Adrenal gland (tissue), 5 donors: ENCODE results near the gene ZNG1B.
"Not testable (repeated sequence)": the region's sequence is repeated elsewhere in the genome, so short reads cannot be mapped to it uniquely, and the experiment has no call there.

Experiments used
- POLR2A ChIP-seq, 2 donors: fragments of 450-650 bp; IDR thresholded peaks; one replicate each; pipeline ENCODE4 v1.6.1; 2017; ENCODE audit warnings: antibody characterized with exemption in 2 of 2, mild to moderate bottlenecking in 2 of 2, moderate library complexity in 1 of 2
- TF ChIP-seq, protein P1 (sequence below), 6 experiments: fragments of 450-650 bp in 4 of 6; fragments of 200-600 bp in 2 of 6; sonication (generic) in 1 of 6; IDR thresholded peaks; 1 replicate in 5 of 6; 2 replicates in 1 of 6; pipeline versions ENCODE4 v1.5.1 to v1.8.0; 2016 to 2021; ENCODE audit warnings: antibody characterized with exemption in 6 of 6, mild to moderate bottlenecking in 2 of 6, moderate library complexity in 1 of 6
- donor health status: DM: no; HTN: no; CAD: no.

GRCh38 chr2:113508187-113508586, 70.7 kb downstream of the ZNG1B start:
- TF ChIP-seq, protein P1, sequence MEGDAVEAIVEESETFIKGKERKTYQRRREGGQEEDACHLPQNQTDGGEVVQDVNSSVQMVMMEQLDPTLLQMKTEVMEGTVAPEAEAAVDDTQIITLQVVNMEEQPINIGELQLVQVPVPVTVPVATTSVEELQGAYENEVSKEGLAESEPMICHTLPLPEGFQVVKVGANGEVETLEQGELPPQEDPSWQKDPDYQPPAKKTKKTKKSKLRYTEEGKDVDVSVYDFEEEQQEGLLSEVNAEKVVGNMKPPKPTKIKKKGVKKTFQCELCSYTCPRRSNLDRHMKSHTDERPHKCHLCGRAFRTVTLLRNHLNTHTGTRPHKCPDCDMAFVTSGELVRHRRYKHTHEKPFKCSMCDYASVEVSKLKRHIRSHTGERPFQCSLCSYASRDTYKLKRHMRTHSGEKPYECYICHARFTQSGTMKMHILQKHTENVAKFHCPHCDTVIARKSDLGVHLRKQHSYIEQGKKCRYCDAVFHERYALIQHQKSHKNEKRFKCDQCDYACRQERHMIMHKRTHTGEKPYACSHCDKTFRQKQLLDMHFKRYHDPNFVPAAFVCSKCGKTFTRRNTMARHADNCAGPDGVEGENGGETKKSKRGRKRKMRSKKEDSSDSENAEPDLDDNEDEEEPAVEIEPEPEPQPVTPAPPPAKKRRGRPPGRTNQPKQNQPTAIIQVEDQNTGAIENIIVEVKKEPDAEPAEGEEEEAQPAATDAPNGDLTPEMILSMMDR (IDR thresholded peaks at IDR 0.05), result not testable (repeated sequence)
- TF ChIP-seq POLR2A (IDR thresholded peaks at IDR 0.05), result not testable (repeated sequence)
